Stimulated activated CD8-positive, alpha-beta memory T cell treated with anti-CD3 and anti-CD28 coated beads, Interleukin-7, amount 100 ng/mL, for 1 hour (primary cell): ENCODE measurements around the gene VAV2.

Experiments used
- DNase-seq, 2 donors: peaks; one replicate each; pipeline ENCODE4 v3.0.0-alpha.2; 2020; ENCODE audit warnings: low read depth in 2 of 2

VAV2 gene

GRCh38 chr9:133991964-133992779 is at the start of gene VAV2:
Gene VAV2 (minus strand): TSS chr9:133992324. CDS start chr9:133992278, 46 bp downstream.
- no peak for DNase-seq

- no peak for DNase-seq
Observed at GRCh38 chr9:134041649-134041962, 49.5 kb upstream of the VAV2 start.

GRCh38 chr9:134040781-134041648 is 48.9 kb upstream of the VAV2 start:
- no peak for DNase-seq

- no peak for DNase-seq
Observed at GRCh38 chr9:134040176-134040565, 48.0 kb upstream of the VAV2 start.

- DNase-seq, result no peak
Observed at GRCh38 chr9:134039386-134040175, 47.5 kb upstream of the VAV2 start.

- no peak for DNase-seq
Observed at GRCh38 chr9:134037641-134038040, 45.5 kb upstream of the VAV2 start.

GRCh38 chr9:134036130-134036529 is 44.0 kb upstream of the VAV2 start:
- no peak for DNase-seq

- DNase-seq, result no peak
Observed at GRCh38 chr9:134035041-134036039, 43.2 kb upstream of the VAV2 start.

- no peak for DNase-seq
Observed at GRCh38 chr9:134034215-134035040, 42.3 kb upstream of the VAV2 start.

GRCh38 chr9:134033516-134034214 is 41.5 kb upstream of the VAV2 start:
- DNase-seq, result no peak

GRCh38 chr9:134032456-134033222 is 40.5 kb upstream of the VAV2 start:
- DNase-seq, result no peak

- DNase-seq, result no peak
Observed at GRCh38 chr9:134031783-134032182, 39.7 kb upstream of the VAV2 start.

GRCh38 chr9:134030821-134031470 is 38.8 kb upstream of the VAV2 start:
- DNase-seq, result no peak

GRCh38 chr9:134029248-134030226 is 37.4 kb upstream of the VAV2 start:
- no peak for DNase-seq

GRCh38 chr9:134028575-134029247 is 36.6 kb upstream of the VAV2 start:
- no peak for DNase-seq

GRCh38 chr9:134028076-134028475 is 36.0 kb upstream of the VAV2 start:
- DNase-seq, result no peak
